ENCODE measurements around the gene PTPRG.

- no peak for TF ChIP-seq CTCF (IDR thresholded peaks at IDR 0.05)
- TF ChIP-seq POLR2A (IDR thresholded peaks at IDR 0.05) = no peak
Observed at GRCh38 chr3:61631108-61631769, 69.9 kb downstream of the PTPRG start.

Data from right lobe of liver (tissue), 4 donors.